SK-N-MC (cell line): ENCODE measurements around the gene SLC17A2.

Experiments used
- DNase-seq: peaks from one replicate; pipeline ENCODE4 v3.0.0-alpha.2; 2011; ENCODE audit warnings: low read depth, low spot score
- H3K27ac ChIP-seq: fragments of 200-600 bp; sonication (generic); 2 replicates; pipeline ENCODE4 v1.5.1; 2016; ENCODE audit warnings: mixed run types
- H3K36me3 ChIP-seq: fragments of 200-600 bp; sonication (generic); 2 replicates; pipeline ENCODE4 v1.6.1; 2017; ENCODE audit warnings: antibody characterized with exemption, low read length, mixed read lengths; ENCODE audit not compliant: insufficient read depth
- H3K4me3 ChIP-seq: fragments of 200-600 bp; sonication (generic); 2 replicates; pipeline ENCODE4 v1.5.1; 2016
- H3K9ac ChIP-seq: fragments of 200-600 bp; sonication (generic); 2 replicates; pipeline ENCODE4 v1.8.0; 2017; ENCODE audit warnings: mixed run types, mixed read lengths; ENCODE audit not compliant: insufficient read length
- H3K9me3 ChIP-seq: fragments of 200-600 bp; sonication (generic); 2 replicates; pipeline ENCODE4 v1.6.1; 2017; ENCODE audit warnings: low read depth, mild to moderate bottlenecking, antibody characterized with exemption, low read length, moderate library complexity, mixed read lengths
- EZH2 ChIP-seq: fragments of 200-600 bp; sonication (generic); IDR thresholded peaks from one replicate; pipeline ENCODE4 v1.6.1; 2017; ENCODE audit warnings: antibody characterized with exemption
- FOXP2 ChIP-seq: optimal IDR thresholded peaks from 2 replicates; pipeline ENCODE3; 2011; ENCODE audit warnings: mild to moderate bottlenecking, moderate library complexity; ENCODE audit not compliant: insufficient read depth; ENCODE audit errors: extremely low read length, control extremely low read depth
- POLR2AphosphoS5 ChIP-seq: IDR thresholded peaks from 2 replicates; pipeline ENCODE4 v1.6.1; 2012; ENCODE audit warnings: mild to moderate bottlenecking, low read depth, low read length, borderline replicate concordance

Gene SLC17A2

GRCh38 chr6:25863360-25863759 is 67.1 kb downstream of the SLC17A2 start:
- no peak overlapping the region for H3K4me3 ChIP-seq
- TF ChIP-seq EZH2 (no peak), FOXP2 (no peak), POLR2AphosphoS5 (no peak)
- H3K9me3 ChIP-seq, result no peaks in the 10 kb centered on the region
- no peak overlapping the region for H3K27ac ChIP-seq
- no peaks in the 10 kb centered on the region for H3K36me3 ChIP-seq
- H3K9ac ChIP-seq, result no peak overlapping the region
- no peak for DNase-seq
